ENCODE data around the gene TTF2. TPM values are rescaled to one million over a fixed set of nuclear protein-coding genes. Genes with fewer than 3 reads are reported as not detected.

Gene TTF2
- total RNA-seq, 1 experiment from 2014 or later, result 31.9 TPM

DNA sequence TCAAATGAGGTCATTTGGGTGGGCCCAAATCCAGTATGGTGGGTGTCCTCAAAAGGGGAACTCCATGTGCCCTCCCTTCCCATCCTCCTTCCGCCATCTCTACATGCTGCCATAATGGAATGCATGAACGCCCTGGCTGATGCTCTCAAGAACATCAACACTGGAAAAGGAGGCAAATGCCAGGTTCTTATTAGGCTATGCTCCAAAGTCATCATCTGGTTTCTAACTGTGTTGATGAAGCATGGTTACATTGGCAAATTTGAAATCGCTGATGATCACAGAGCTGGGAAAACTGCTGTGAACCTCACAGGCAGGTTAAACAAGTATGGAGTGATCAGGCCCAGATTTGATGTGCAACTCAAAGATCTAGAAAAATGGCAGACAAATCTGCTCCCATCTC lies 78.0 kb downstream of the TTF2 start:
- H3K36me3 ChIP-seq (ENCODE audit: control insufficient read depth, insufficient read depth, low read length), result no peaks in the 10 kb centered on the region
- ChIA-PET POLR2A (no interaction called here), CTCF (no interaction called here)
- TF ChIP-seq, protein P1, sequence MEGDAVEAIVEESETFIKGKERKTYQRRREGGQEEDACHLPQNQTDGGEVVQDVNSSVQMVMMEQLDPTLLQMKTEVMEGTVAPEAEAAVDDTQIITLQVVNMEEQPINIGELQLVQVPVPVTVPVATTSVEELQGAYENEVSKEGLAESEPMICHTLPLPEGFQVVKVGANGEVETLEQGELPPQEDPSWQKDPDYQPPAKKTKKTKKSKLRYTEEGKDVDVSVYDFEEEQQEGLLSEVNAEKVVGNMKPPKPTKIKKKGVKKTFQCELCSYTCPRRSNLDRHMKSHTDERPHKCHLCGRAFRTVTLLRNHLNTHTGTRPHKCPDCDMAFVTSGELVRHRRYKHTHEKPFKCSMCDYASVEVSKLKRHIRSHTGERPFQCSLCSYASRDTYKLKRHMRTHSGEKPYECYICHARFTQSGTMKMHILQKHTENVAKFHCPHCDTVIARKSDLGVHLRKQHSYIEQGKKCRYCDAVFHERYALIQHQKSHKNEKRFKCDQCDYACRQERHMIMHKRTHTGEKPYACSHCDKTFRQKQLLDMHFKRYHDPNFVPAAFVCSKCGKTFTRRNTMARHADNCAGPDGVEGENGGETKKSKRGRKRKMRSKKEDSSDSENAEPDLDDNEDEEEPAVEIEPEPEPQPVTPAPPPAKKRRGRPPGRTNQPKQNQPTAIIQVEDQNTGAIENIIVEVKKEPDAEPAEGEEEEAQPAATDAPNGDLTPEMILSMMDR (IDR thresholded peaks at IDR 0.05; ENCODE audit: insufficient read depth in 1 of 2, low read depth in 1 of 2, low read length in 1 of 2, severe bottlenecking in 1 of 2, unreplicated experiment in 1 of 2), result no peak
- no peak for DNase-seq
- no peaks in the 10 kb centered on the region for H3K4me1 ChIP-seq
- Mint-ChIP-seq H3K4me3 (ENCODE audit: unreplicated experiment) (no peak overlapping the region), H3K4me1 (ENCODE audit: low read depth, unreplicated experiment) (no peaks in the 10 kb centered on the region), H3K27ac (ENCODE audit: unreplicated experiment) (no peak overlapping the region), H3K27me3 (ENCODE audit: insufficient read depth, unreplicated experiment) (no peaks in the 10 kb centered on the region), H3K36me3 (ENCODE audit: insufficient read depth, unreplicated experiment) (no peaks in the 10 kb centered on the region), H3K9me3 (ENCODE audit: unreplicated experiment) (no peaks in the 10 kb centered on the region)
- intact Hi-C loops (cut with micrococcal nuclease; ENCODE audit: unreplicated experiment), result no loop called here
- H3K27me3 ChIP-seq (replicated peaks; ENCODE audit: control insufficient read depth, insufficient read depth, low read length), result no peaks in the 10 kb centered on the region
- no peaks in the 10 kb centered on the region for H3K9me3 ChIP-seq
- H3K4me3 ChIP-seq (ENCODE audit: low read depth, low read length), result no peak overlapping the region
- BruUV-seq (replicated peaks), result no TSS peak

DNA sequence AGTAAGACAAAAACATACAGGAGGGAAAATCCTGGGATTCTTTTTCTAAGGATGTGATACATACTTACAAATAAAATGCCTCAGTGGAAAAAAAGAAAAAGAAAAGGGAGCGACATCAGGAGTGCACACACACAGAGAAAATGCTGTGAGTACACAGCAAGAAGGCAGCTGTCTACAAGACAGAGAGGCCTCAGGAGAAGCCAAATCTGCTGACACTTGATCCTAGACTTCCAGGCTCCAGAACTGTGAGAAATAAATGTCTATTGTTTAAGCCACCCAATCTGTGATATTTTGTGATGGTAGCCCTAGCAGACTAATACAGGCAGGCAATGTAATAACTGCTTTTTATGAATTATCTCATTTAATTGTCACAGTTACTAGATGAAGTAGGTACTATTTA lies 78.4 kb downstream of the TTF2 start:
- CTCF ChIA-PET, result no interaction called here
- Mint-ChIP-seq H3K9me3 (ENCODE audit: unreplicated experiment) (no peaks in the 10 kb centered on the region), H3K4me1 (ENCODE audit: low read depth, unreplicated experiment) (no peaks in the 10 kb centered on the region), H3K27ac (ENCODE audit: unreplicated experiment) (no peak overlapping the region), H3K27me3 (ENCODE audit: insufficient read depth, unreplicated experiment) (no peaks in the 10 kb centered on the region), H3K4me3 (ENCODE audit: unreplicated experiment) (no peak overlapping the region), H3K36me3 (ENCODE audit: insufficient read depth, unreplicated experiment) (no peaks in the 10 kb centered on the region)
- no peaks in the 10 kb centered on the region for H3K9me3 ChIP-seq
- intact Hi-C loops (cut with micrococcal nuclease; ENCODE audit: unreplicated experiment), result no loop called here
- H3K4me3 ChIP-seq (ENCODE audit: low read depth, low read length), result no peak overlapping the region
- H3K36me3 ChIP-seq (ENCODE audit: control insufficient read depth, insufficient read depth, low read length), result no peaks in the 10 kb centered on the region
- DNase-seq, result no peak
- TF ChIP-seq, protein P1 (IDR thresholded peaks at IDR 0.05; ENCODE audit: insufficient read depth in 1 of 2, low read depth in 1 of 2, low read length in 1 of 2, severe bottlenecking in 1 of 2, unreplicated experiment in 1 of 2), result no peak
- BruUV-seq (replicated peaks), result no TSS peak
- no peaks in the 10 kb centered on the region for H3K27me3 ChIP-seq (replicated peaks; ENCODE audit: control insufficient read depth, insufficient read depth, low read length)
- POLR2A ChIA-PET, result no interaction called here
- H3K4me1 ChIP-seq, result no peaks in the 10 kb centered on the region

DNA sequence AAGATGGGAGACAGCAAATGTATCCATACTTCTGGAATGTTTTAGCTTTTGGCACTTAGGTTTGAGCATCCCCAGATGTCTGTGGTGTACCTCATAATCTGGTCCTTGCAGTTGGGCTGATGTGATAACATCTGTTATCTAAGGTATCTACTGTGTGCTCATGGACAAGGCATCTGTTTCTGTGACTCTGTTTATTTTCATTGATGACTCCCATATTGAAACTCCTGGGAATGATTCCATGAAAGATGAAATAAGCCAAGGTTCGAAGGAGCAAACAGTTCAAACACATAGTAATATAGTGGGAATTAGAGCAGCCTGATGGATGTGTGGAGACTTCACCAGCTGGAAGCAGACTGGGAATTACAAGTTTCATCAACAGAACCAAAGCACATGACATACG lies 82.1 kb downstream of the TTF2 start:
- H3K4me3 Mint-ChIP-seq (ENCODE audit: unreplicated experiment), result no peak overlapping the region
- Histone ChIP-seq H3K27me3 (replicated peaks; ENCODE audit: control insufficient read depth, insufficient read depth, low read length) (no peaks in the 10 kb centered on the region), H3K4me1 (no peaks in the 10 kb centered on the region), H3K36me3 (ENCODE audit: control insufficient read depth, insufficient read depth, low read length) (no peaks in the 10 kb centered on the region), H3K9me3 (no peaks in the 10 kb centered on the region), H3K4me3 (ENCODE audit: low read depth, low read length) (no peak overlapping the region)
- peaks cover 10% of the 10 kb centered on the region for H3K4me1 Mint-ChIP-seq (ENCODE audit: low read depth, unreplicated experiment)
- CTCF ChIA-PET, result no interaction called here
- no TSS peak for BruUV-seq (replicated peaks)
- TF ChIP-seq, protein P1 (IDR thresholded peaks at IDR 0.05; ENCODE audit: insufficient read depth in 1 of 2, low read depth in 1 of 2, low read length in 1 of 2, severe bottlenecking in 1 of 2, unreplicated experiment in 1 of 2), result no peak
- intact Hi-C loops (cut with micrococcal nuclease; ENCODE audit: unreplicated experiment), result no loop called here
- no peak for DNase-seq
- H3K27ac Mint-ChIP-seq (ENCODE audit: unreplicated experiment), result no peak overlapping the region
- H3K9me3 Mint-ChIP-seq (ENCODE audit: unreplicated experiment), result no peaks in the 10 kb centered on the region
- POLR2A ChIA-PET, result no interaction called here
- H3K27me3 Mint-ChIP-seq (ENCODE audit: insufficient read depth, unreplicated experiment), result no peaks in the 10 kb centered on the region
- no peaks in the 10 kb centered on the region for H3K36me3 Mint-ChIP-seq (ENCODE audit: insufficient read depth, unreplicated experiment)

All from Caco-2 (cell line).